RWPE2 (cell line): ENCODE results near the gene CELF1.

Source experiments
- ATAC-seq: fragments of 200-7000 bp; cut with Tn5 transposase; 3 replicates; pipeline ENCODE4 v1.9.1; 2021; ENCODE audit warnings: low read depth
- DNase-seq: peaks from one replicate; pipeline ENCODE4 v3.0.0-alpha.2; 2020; ENCODE audit warnings: low spot score
- H3K27ac ChIP-seq: fragments of 450-650 bp; 2 replicates; pipeline ENCODE4 v1.5.1; 2017; ENCODE audit warnings: mild to moderate bottlenecking; ENCODE audit not compliant: poor library complexity, severe bottlenecking
- H3K27me3 ChIP-seq: fragments of 250-450 bp; sonication (Bioruptor Pico); 2 replicates; pipeline ENCODE4 v1.5.1; 2021; ENCODE audit warnings: mild to moderate bottlenecking, moderate library complexity; ENCODE audit not compliant: insufficient read depth, poor library complexity, severe bottlenecking
- H3K36me3 ChIP-seq: fragments of 250-450 bp; sonication (Bioruptor Pico); 2 replicates; pipeline ENCODE4 v1.5.1; 2020; ENCODE audit warnings: low read depth, mild to moderate bottlenecking, moderate library complexity
- H3K4me1 ChIP-seq: fragments of 250-450 bp; sonication (Bioruptor Pico); 2 replicates; pipeline ENCODE4 v1.5.1; 2021; ENCODE audit warnings: mild to moderate bottlenecking, moderate library complexity; ENCODE audit not compliant: insufficient read depth, poor library complexity, severe bottlenecking
- H3K4me3 ChIP-seq: fragments of 250-450 bp; sonication (Bioruptor Pico); 2 replicates; pipeline ENCODE4 v1.5.1; 2021; ENCODE audit warnings: mild to moderate bottlenecking, moderate library complexity; ENCODE audit not compliant: severe bottlenecking
- H3K9me3 ChIP-seq: fragments of 250-450 bp; sonication (Bioruptor Pico); 2 replicates; pipeline ENCODE4 v1.5.1; 2021; ENCODE audit warnings: mild to moderate bottlenecking, moderate library complexity; ENCODE audit not compliant: severe bottlenecking
- TF ChIP-seq, protein P1 (sequence below): fragments of 450-650 bp; IDR thresholded peaks from one replicate; pipeline ENCODE4 v1.5.1; 2017; ENCODE audit warnings: mild to moderate bottlenecking, moderate library complexity; ENCODE audit not compliant: poor library complexity, severe bottlenecking

The CELF1 gene

DNA sequence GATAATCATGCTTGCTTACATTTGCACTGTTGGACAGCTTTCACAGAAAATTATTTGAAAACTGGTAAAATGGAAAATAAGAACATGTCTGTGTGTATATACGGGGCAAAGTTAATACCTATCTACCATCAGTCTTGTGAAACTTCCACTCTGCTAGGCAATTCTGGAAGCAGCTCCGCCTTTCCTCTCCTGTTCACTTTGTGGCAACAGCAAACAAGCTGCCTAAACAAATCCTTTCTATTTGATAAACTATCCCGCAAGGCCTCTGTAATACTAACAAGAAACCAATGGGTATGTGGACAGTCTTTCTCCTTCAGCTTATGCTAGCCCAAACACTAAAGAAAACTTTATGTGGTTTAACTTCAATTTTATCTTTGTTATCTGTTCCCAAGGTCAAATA, 64.8 kb downstream of the CELF1 start:
- TF ChIP-seq, protein P1, sequence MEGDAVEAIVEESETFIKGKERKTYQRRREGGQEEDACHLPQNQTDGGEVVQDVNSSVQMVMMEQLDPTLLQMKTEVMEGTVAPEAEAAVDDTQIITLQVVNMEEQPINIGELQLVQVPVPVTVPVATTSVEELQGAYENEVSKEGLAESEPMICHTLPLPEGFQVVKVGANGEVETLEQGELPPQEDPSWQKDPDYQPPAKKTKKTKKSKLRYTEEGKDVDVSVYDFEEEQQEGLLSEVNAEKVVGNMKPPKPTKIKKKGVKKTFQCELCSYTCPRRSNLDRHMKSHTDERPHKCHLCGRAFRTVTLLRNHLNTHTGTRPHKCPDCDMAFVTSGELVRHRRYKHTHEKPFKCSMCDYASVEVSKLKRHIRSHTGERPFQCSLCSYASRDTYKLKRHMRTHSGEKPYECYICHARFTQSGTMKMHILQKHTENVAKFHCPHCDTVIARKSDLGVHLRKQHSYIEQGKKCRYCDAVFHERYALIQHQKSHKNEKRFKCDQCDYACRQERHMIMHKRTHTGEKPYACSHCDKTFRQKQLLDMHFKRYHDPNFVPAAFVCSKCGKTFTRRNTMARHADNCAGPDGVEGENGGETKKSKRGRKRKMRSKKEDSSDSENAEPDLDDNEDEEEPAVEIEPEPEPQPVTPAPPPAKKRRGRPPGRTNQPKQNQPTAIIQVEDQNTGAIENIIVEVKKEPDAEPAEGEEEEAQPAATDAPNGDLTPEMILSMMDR: no peak
- DNase-seq: no peak
- no peaks in the 10 kb centered on the region for H3K9me3 ChIP-seq
- no peaks in the 10 kb centered on the region for H3K27me3 ChIP-seq
- H3K4me3 ChIP-seq: no peak overlapping the region
- no peaks in the 10 kb centered on the region for H3K4me1 ChIP-seq
- H3K27ac ChIP-seq: no peak overlapping the region
- peaks cover 79% of the 10 kb centered on the region for H3K36me3 ChIP-seq
- ATAC-seq: no peak

DNA sequence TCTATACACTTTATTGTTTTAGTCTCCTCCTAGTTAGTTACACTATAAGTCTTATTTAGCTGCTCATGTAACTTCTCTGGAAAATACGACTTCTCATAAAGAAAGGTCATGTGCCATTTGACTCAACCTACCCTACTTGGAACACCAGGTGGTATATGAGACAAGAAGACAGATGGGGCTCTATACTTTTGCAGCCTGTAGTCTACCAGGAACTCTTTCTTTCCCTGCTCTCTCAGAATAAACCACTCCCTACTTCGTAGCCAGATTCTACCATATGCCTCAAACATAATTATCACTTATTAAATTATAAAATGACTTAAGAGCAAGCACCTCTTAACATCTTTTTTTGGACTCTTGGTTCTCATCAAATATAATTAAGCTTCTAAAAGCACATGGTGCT, 65.5 kb downstream of the CELF1 start:
- no peak for ATAC-seq
- H3K27ac ChIP-seq: no peak overlapping the region

DNA sequence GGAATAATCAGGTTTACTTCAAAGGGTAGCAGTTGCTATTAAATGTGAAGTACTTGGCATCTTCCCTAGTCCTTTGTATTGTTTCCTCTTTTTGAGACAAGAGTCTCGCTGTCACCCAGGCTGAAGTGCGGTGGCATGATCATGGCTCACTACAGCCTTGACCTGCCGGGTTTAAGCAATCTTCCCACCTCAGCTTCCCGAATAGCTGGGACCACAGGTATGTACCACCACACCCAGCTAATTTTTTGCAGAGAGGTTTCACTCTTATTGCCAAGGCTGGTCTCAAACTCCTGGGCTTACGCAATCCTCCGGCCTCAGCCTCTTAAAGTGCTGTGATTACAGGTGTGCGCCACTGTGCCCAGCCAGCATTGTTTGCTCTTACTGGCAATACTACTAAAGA, 67.8 kb downstream of the CELF1 start:
- ATAC-seq: 0 out of 3 replicates have a peak, but pooled peaks have one; percentile 21

More for the DNA sequence above, 65.5 kb downstream of the CELF1 start:
- no peaks in the 10 kb centered on the region for H3K9me3 ChIP-seq
- no peaks in the 10 kb centered on the region for H3K4me1 ChIP-seq
- TF ChIP-seq, protein P1: no peak
- H3K36me3 ChIP-seq: peaks cover 80% of the 10 kb centered on the region
- no peaks in the 10 kb centered on the region for H3K27me3 ChIP-seq
- no peak for DNase-seq
- no peak overlapping the region for H3K4me3 ChIP-seq

DNA sequence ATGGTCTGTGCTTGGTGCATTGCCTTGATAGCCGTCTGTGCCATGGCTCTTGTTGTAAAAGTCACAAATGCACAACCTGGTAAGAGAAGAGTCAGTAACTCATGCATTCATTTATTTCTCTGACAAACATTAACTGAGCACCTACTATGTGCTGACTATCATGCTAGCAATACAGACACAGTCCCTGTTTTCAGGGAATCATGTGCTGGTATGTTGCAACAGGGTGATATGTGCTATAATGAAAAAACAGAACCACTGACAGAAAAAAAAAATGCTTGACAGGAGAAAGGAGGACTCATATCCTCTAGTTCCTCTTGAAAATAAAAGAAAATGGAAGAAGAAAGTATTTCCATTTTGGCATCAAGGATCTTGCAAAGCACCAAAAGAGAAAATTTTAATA, 69.5 kb downstream of the CELF1 start:
- H3K27ac ChIP-seq: no peak overlapping the region
- DNase-seq (no peak), ATAC-seq (no peak)
- H3K36me3 ChIP-seq: peaks cover 95% of the 10 kb centered on the region
- no peak overlapping the region for H3K4me3 ChIP-seq
- TF ChIP-seq, protein P1: no peak
- H3K9me3 ChIP-seq: no peaks in the 10 kb centered on the region
- no peaks in the 10 kb centered on the region for H3K4me1 ChIP-seq
- no peaks in the 10 kb centered on the region for H3K27me3 ChIP-seq

More for the DNA sequence above, 67.8 kb downstream of the CELF1 start:
- TF ChIP-seq, protein P1: no peak
- Histone ChIP-seq H3K9me3 (no peaks in the 10 kb centered on the region), H3K27me3 (no peaks in the 10 kb centered on the region), H3K27ac (no peak overlapping the region), H3K4me3 (no peak overlapping the region), H3K4me1 (no peaks in the 10 kb centered on the region), H3K36me3 (peaks cover 91% of the 10 kb centered on the region)
- DNase-seq: no peak

DNA sequence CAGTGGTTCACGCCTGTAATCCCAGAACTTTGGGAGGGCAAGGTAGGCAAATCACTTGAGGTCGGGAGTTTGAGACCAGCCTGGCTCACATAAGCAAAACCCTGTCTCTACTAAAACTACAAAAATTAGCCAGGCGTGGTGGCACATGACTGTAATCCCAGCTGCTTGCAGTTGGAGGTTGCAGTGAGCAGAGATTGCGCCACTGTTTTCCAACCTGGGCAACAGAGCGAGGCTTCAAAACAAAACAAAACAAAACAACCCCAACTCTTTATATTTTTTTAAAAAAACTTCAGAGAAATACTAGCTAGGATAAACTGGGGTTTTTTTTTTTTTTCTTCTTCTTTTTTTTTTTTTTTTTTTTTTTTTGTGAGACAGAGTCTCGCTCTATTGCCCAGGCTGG, 72.2 kb downstream of the CELF1 start:
- ATAC-seq (no peak), DNase-seq (no peak)
- Histone ChIP-seq H3K36me3 (peaks cover 98% of the 10 kb centered on the region), H3K27ac (no peak overlapping the region), H3K27me3 (no peaks in the 10 kb centered on the region), H3K9me3 (no peaks in the 10 kb centered on the region), H3K4me3 (no peak overlapping the region), H3K4me1 (peaks cover 13% of the 10 kb centered on the region)
- TF ChIP-seq, protein P1: no peak
